Neuronal stem cell (in vitro differentiated cells): ENCODE data around the gene CYP1A2.
A peak's percentile ranks its signal among the peaks of the same experiment; 100 is the strongest.

ENCODE experiments used
- DNase-seq: peaks from one replicate; pipeline ENCODE4 v3.0.0-alpha.2; 2013; ENCODE audit warnings: low spot score
- H2AFZ ChIP-seq: one replicate; pipeline ENCODE4 v1.6.1; 2013; ENCODE audit warnings: mild to moderate bottlenecking, low read length, inconsistent platforms
- H2AK5ac ChIP-seq: 2 replicates; pipeline ENCODE4 v1.6.1; 2013; ENCODE audit warnings: low read depth, mild to moderate bottlenecking, inconsistent platforms, low read length, moderate library complexity, mixed read lengths
- H2BK120ac ChIP-seq: 2 replicates; pipeline ENCODE4 v1.6.1; 2013; ENCODE audit warnings: low read depth, mild to moderate bottlenecking, inconsistent platforms, low read length, moderate library complexity, mixed read lengths
- H2BK12ac ChIP-seq: one replicate; pipeline ENCODE4 v1.6.1; 2013; ENCODE audit warnings: low read length, inconsistent platforms
- H2BK15ac ChIP-seq: 2 replicates; pipeline ENCODE4 v1.6.1; 2013; ENCODE audit warnings: mild to moderate bottlenecking, low read length, inconsistent platforms, mixed read lengths
- H2BK5ac ChIP-seq: one replicate; pipeline ENCODE4 v1.6.1; 2013; ENCODE audit warnings: inconsistent platforms, mild to moderate bottlenecking, low read length, moderate library complexity
- H3K14ac ChIP-seq: one replicate; pipeline ENCODE4 v1.6.1; 2013; ENCODE audit warnings: low read length, inconsistent platforms
- H3K18ac ChIP-seq: 2 replicates; pipeline ENCODE4 v1.6.1; 2013; ENCODE audit warnings: low read length, inconsistent platforms
- H3K23ac ChIP-seq: 2 replicates; pipeline ENCODE4 v1.6.1; 2013; ENCODE audit warnings: low read depth, mild to moderate bottlenecking, mixed read lengths, low read length, inconsistent platforms; ENCODE audit not compliant: poor library complexity
- H3K27ac ChIP-seq: replicated peaks from 3 replicates; pipeline ENCODE4 v1.5.1; 2013; ENCODE audit warnings: low read length, inconsistent platforms
- H3K27me3 ChIP-seq, 3 experiments: 2 replicates each; pipeline ENCODE4 v1.6.1; 2013; ENCODE audit warnings: low read length in 3 of 3, mild to moderate bottlenecking in 2 of 3, inconsistent platforms in 1 of 3, low read depth in 1 of 3, mixed read lengths in 1 of 3, moderate library complexity in 1 of 3; ENCODE audit not compliant: control insufficient read depth in 3 of 3, insufficient read depth in 3 of 3
- H3K36me3 ChIP-seq, 2 donors: replicated peaks in 1 of 2; 2 replicates each; pipeline ENCODE4 v1.6.1; 2013; ENCODE audit warnings: low read length in 2 of 2; ENCODE audit not compliant: control insufficient read depth in 2 of 2, insufficient read depth in 2 of 2
- H3K4ac ChIP-seq: 2 replicates; pipeline ENCODE4 v1.6.1; 2013; ENCODE audit warnings: inconsistent platforms, mild to moderate bottlenecking, low read length, moderate library complexity
- H3K4me1 ChIP-seq, 2 donors: 1 replicate in 1 of 2; 2 replicates in 1 of 2; pipeline ENCODE4 v1.6.1; 2013; ENCODE audit warnings: low read length in 2 of 2, low read depth in 1 of 2; ENCODE audit not compliant: control insufficient read depth in 2 of 2, insufficient read depth in 1 of 2
- H3K4me2 ChIP-seq: one replicate; pipeline ENCODE4 v1.6.1; 2013; ENCODE audit warnings: mild to moderate bottlenecking, low read length, inconsistent platforms; ENCODE audit not compliant: insufficient read depth, poor library complexity, severe bottlenecking
- H3K4me3 ChIP-seq, 2 donors: 2 replicates each; pipeline ENCODE4 v1.5.1; 2013; ENCODE audit warnings: low read length in 2 of 2, mild to moderate bottlenecking in 2 of 2, inconsistent platforms in 1 of 2, moderate library complexity in 1 of 2
- H3K79me1 ChIP-seq: one replicate; pipeline ENCODE4 v1.6.1; 2013; ENCODE audit warnings: low read depth, mild to moderate bottlenecking, inconsistent platforms, low read length, moderate library complexity
- H3K9ac ChIP-seq: one replicate; pipeline ENCODE4 v1.6.1; 2013; ENCODE audit warnings: mild to moderate bottlenecking, low read depth, low read length, inconsistent platforms; ENCODE audit not compliant: poor library complexity
- H3K9me3 ChIP-seq, 2 donors: replicated peaks in 1 of 2; 2 replicates each; pipeline versions ENCODE3 to v1.6.1; 2013; ENCODE audit warnings: low read length in 2 of 2, mild to moderate bottlenecking in 2 of 2, inconsistent platforms in 1 of 2, low read depth in 1 of 2, mixed read lengths in 1 of 2, moderate library complexity in 1 of 2; ENCODE audit not compliant: control insufficient read depth in 2 of 2, insufficient read depth in 1 of 2
- H4K8ac ChIP-seq: one replicate; pipeline ENCODE4 v1.6.1; 2013; ENCODE audit warnings: low read depth, mild to moderate bottlenecking, inconsistent platforms, low read length, moderate library complexity
- H4K91ac ChIP-seq: one replicate; pipeline ENCODE4 v1.6.1; 2013; ENCODE audit warnings: low read length, low read depth, mild to moderate bottlenecking, inconsistent platforms; ENCODE audit not compliant: poor library complexity
- WGBS, 2 donors: extraction: QIAGEN DNeasy Blood & Tissue Kit; methylation state at CpG; one replicate each; pipeline ENCODE4 v1.1.7; 2013; ENCODE audit warnings: missing lambda C conversion rate in 2 of 2, mixed read lengths in 1 of 2; ENCODE audit not compliant: insufficient read length in 2 of 2, insufficient replicate concordance in 1 of 2; ENCODE audit errors: extremely low coverage in 2 of 2; 5-methylcytosine and 5-hydroxymethylcytosine counted together

Gene CYP1A2

DNA sequence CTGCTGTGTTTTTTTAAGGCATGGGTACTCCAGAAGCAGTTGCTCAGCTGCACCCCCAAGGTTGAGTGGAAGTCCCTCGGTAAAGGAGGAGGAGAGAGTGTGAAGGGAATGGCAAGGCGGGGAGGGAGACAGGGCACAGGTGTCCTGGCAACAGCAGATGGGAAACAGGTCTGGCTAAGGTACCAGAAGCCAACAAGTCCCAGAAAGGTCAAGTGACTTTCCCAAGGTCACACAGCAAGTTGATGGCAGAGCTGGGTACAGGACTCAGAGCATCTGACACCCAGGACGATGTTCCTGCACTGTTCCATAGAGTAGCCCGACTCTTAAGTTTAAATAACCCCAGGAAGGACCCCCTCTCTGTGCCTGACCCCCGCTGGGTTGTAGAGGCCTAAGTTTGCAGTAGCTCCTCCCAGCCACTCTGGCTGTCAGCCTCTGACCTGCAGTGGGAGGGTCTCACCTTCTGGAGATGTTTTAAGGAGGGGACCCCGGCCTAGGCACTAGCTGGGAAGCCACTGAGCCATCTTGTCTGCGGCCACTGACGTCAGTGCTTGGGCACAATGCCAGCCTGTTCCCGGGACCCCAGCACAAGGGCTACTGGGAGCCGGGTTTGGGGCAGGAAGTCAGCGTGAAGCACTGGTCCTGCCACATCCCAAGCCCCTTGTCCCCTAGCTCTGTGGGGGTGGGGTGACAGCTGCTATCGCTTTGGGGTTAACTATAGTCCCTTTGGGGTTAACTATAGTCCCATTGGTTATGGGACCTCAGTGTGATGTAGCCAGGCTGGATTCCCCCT lies 43.8 kb downstream of the CYP1A2 start:
- no peak overlapping the region for H4K8ac ChIP-seq
- no peak overlapping the region for H2AK5ac ChIP-seq
- H2AFZ ChIP-seq, result no peak overlapping the region
- no peak overlapping the region for H4K91ac ChIP-seq
- no peak overlapping the region for H3K18ac ChIP-seq
- no peak overlapping the region for H3K4me2 ChIP-seq
- no CpG with 5 or more reads among the region's 12 CpGs for WGBS, 2 donors
- H3K23ac ChIP-seq, result no peak overlapping the region
- peaks cover 11 to 19% of the 10 kb centered on the region in 2 donors for H3K4me1 ChIP-seq
- H2BK12ac ChIP-seq, result no peak overlapping the region
- H3K4ac ChIP-seq, result no peak overlapping the region
- H2BK5ac ChIP-seq, result no peak overlapping the region
- H3K4me3 ChIP-seq, result no peak overlapping the region
- no peak for DNase-seq
- no peaks in the 10 kb centered on the region for H3K27me3 ChIP-seq
- H3K9me3 ChIP-seq, result no peaks in the 10 kb centered on the region
- H3K79me1 ChIP-seq, result peaks cover 8% of the 10 kb centered on the region
- H3K27ac ChIP-seq, result no peak overlapping the region
- H3K9ac ChIP-seq, result no peak overlapping the region
- H2BK15ac ChIP-seq, result no peak overlapping the region
- H3K14ac ChIP-seq, result no peak overlapping the region
- no peak overlapping the region for H2BK120ac ChIP-seq
- peaks cover 3 to 15% of the 10 kb centered on the region in 2 donors for H3K36me3 ChIP-seq

DNA sequence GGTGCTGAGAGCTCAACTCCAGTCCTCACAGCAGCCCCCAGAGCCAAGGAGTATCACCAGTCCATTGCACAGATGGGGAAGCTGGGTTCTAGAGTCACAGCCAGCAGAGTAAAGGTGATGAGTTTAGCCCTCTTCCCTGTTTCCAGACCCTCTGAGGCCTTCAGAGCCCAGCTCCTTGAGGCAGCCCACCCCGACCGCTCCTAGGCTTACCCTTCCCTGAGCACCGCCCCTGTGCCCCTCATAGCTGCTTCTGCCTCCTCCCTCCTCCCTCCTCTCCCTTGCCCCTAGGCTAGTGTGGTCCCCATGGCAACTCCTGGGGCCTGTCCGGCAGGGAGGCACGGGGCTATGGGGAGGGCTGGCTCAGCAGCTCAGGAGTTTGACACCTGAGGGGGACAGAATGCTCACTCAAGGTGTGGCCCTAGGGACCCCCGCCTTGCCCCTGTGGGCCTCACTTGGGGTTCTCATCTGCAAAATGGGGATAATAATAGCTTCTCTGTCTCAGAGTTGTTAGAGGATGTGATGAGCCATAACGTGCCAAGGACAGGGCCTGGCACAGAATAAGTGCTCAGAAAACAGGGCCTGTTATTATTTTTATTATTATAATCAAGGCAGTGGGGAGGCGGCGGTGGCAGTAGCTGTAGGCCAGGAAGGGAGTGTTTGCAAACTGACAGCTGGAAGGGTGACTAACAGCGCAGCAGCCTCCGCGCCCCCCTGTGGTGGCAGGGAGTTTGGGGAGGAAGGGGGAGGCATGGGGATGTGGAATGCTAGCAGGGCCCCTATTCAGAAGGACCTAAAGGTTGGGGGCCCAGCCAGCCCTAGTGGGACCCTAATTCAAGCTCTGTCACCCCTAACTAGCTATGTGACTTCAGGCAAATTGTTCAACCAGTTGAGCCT lies 44.7 kb downstream of the CYP1A2 start:
- WGBS, 2 donors, result no CpG with 5 or more reads among the region's 12 CpGs
- no peak overlapping the region for H3K4me2 ChIP-seq
- DNase-seq, result no peak

DNA sequence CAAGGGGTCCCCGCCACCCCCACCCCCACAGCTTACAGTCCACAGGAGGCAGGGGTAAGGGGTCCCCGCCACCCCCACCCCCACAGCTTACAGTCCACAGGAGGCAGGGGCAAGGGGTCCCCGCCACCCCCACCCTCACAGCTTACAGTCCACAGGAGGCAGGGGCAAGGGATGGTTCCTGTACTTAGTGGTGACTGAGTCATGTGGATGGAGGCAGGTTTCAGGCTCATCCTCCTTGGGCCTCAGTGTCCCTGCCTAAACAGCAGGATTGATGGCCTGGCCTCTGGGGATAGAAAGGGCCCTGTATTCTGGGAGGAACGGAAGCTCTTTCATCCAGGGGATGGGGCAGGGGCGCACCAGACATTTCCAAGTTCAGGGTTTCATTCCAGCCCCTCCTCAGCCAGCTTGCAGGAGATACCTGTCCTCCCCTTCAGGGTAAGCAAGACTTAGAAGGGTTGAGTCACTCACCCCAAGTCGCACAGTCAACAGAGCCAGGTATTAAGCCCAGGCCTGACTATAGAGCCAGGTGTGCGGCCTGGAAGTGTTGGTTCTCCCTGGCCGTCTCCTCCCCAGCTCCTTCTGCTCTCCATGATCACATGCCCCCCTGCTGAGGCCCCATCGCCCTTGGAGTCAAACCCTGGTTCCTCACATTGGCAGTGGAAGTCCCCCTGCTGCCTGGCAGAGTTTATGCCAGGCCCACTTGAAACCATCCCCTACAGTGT lies 45.8 kb downstream of the CYP1A2 start:
- peaks cover 15% of the 10 kb centered on the region for H3K79me1 ChIP-seq
- no peak overlapping the region for H3K18ac ChIP-seq
- no peak overlapping the region for H3K4me2 ChIP-seq
- no peak overlapping the region for H3K14ac ChIP-seq
- no peak overlapping the region for H4K8ac ChIP-seq
- peaks cover 12 to 28% of the 10 kb centered on the region in 2 donors for H3K36me3 ChIP-seq
- no peak overlapping the region for H2BK5ac ChIP-seq
- H3K23ac ChIP-seq, result no peak overlapping the region
- H2BK12ac ChIP-seq, result no peak overlapping the region
- H3K4ac ChIP-seq, result no peak overlapping the region
- H3K4me3 ChIP-seq, result no peak overlapping the region
- H2BK15ac ChIP-seq, result no peak overlapping the region
- DNase-seq, result no peak
- H3K4me1 ChIP-seq, result peaks cover 11 to 14% of the 10 kb centered on the region in 2 donors
- no peak overlapping the region for H3K9ac ChIP-seq
- no peaks in the 10 kb centered on the region for H3K27me3 ChIP-seq
- no peak overlapping the region for H2BK120ac ChIP-seq
- H3K9me3 ChIP-seq, result no peaks in the 10 kb centered on the region
- no peak overlapping the region for H4K91ac ChIP-seq
- no CpG with 5 or more reads among the region's 9 CpGs for WGBS, 2 donors
- no peak overlapping the region for H2AFZ ChIP-seq
- H3K27ac ChIP-seq, result no peak overlapping the region
- no peak overlapping the region for H2AK5ac ChIP-seq

More for the DNA sequence above, 44.7 kb downstream of the CYP1A2 start:
- Histone ChIP-seq H2AFZ (no peak overlapping the region), H3K36me3 (peaks cover 6 to 18% of the 10 kb centered on the region in 2 donors), H3K4me1 (peaks cover 11 to 19% of the 10 kb centered on the region in 2 donors), H2BK12ac (no peak overlapping the region), H3K9me3 (no peaks in the 10 kb centered on the region), H3K14ac (no peak overlapping the region), H3K79me1 (peaks cover 12% of the 10 kb centered on the region), H4K91ac (no peak overlapping the region), H4K8ac (no peak overlapping the region), H3K18ac (peak overlapping the region; percentile 65), H3K27ac (no peak overlapping the region), H2BK120ac (no peak overlapping the region), H3K4me3 (no peak overlapping the region), H2AK5ac (no peak overlapping the region), H3K27me3 (no peaks in the 10 kb centered on the region), H3K9ac (no peak overlapping the region), H2BK5ac (no peak overlapping the region), H2BK15ac (no peak overlapping the region), H3K4ac (no peak overlapping the region), H3K23ac (no peak overlapping the region)
